C4-2B (cell line): Measurements from ENCODE around the gene SYMPK.

ENCODE experiments used
- CTCF ChIP-seq: fragments of 450-650 bp; conservative IDR thresholded peaks from 2 replicates; pipeline ENCODE4 v1.5.1; 2017; ENCODE audit warnings: mild to moderate bottlenecking
- ZFX ChIP-seq: fragments of 450-650 bp; IDR thresholded peaks from 2 replicates; pipeline ENCODE4 v1.6.1; 2017

DNA sequence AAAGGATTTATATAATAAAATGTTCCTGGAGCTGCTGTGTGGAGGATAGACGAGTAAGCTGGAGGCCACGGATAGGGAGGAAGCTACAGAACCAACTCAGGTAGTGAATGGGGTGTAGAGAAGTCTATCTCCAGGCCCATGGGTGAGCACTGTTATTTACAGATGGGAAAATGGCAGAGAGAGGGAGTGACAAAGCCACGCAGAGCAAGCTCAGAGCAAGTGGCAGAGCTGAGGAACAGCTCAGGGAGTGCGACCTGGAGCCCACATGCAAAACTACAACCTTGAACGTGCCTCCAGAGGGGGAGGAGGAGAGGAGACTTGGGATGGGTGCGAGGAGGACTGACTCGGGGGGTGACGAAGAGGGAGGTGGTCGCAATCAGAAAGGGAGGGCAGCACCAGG, 34.4 kb downstream of the SYMPK start:
- TF ChIP-seq CTCF: no peak
- TF ChIP-seq ZFX: no peak
